H9 (cell line): ENCODE measurements around the gene ATF3. TPM values are rescaled to one million over a fixed set of nuclear protein-coding genes. Genes with fewer than 3 reads are reported as not detected.

Source experiments
- DNase-seq: peaks from one replicate; pipeline ENCODE4 v3.0.0-alpha.2; 2017
- H2AFZ ChIP-seq: one replicate; pipeline ENCODE4 v1.6.1; 2013; ENCODE audit warnings: mild to moderate bottlenecking, low read length, control low read depth, moderate library complexity
- H2AK5ac ChIP-seq: 2 replicates; pipeline ENCODE4 v1.6.1; 2013; ENCODE audit warnings: low read length, control low read depth, mixed read lengths; ENCODE audit not compliant: insufficient read length
- H2BK120ac ChIP-seq: one replicate; pipeline ENCODE4 v1.6.1; 2013; ENCODE audit warnings: low read depth, mild to moderate bottlenecking, low read length, control low read depth, inconsistent platforms; ENCODE audit not compliant: poor library complexity, severe bottlenecking
- H2BK12ac ChIP-seq: 2 replicates; pipeline ENCODE4 v1.6.1; 2013; ENCODE audit warnings: low read length, control low read depth, mixed read lengths, low read depth; ENCODE audit not compliant: insufficient read length
- H2BK15ac ChIP-seq: 2 replicates; pipeline ENCODE4 v1.6.1; 2013; ENCODE audit warnings: low read depth, low read length, control low read depth
- H2BK20ac ChIP-seq: one replicate; pipeline ENCODE4 v1.6.1; 2013; ENCODE audit warnings: low read depth, mild to moderate bottlenecking, low read length, control low read depth, inconsistent platforms; ENCODE audit not compliant: poor library complexity, severe bottlenecking
- H2BK5ac ChIP-seq: 2 replicates; pipeline ENCODE4 v1.6.1; 2013; ENCODE audit warnings: low read length, control low read depth, mixed read lengths; ENCODE audit not compliant: insufficient read length
- H3K14ac ChIP-seq: 2 replicates; pipeline ENCODE4 v1.6.1; 2013; ENCODE audit warnings: low read length, control low read depth; ENCODE audit not compliant: insufficient read depth
- H3K18ac ChIP-seq: 2 replicates; pipeline ENCODE4 v1.6.1; 2013; ENCODE audit warnings: low read depth, mild to moderate bottlenecking, mixed read lengths, low read length, control low read depth; ENCODE audit not compliant: insufficient read length
- H3K23ac ChIP-seq: 2 replicates; pipeline ENCODE4 v1.6.1; 2013; ENCODE audit warnings: low read length, control low read depth, mixed read lengths, low read depth; ENCODE audit not compliant: insufficient read length
- H3K23me2 ChIP-seq: 2 replicates; pipeline ENCODE4 v1.6.1; 2013; ENCODE audit warnings: low read depth, mild to moderate bottlenecking, mixed read lengths, low read length, control low read depth; ENCODE audit not compliant: insufficient read length, poor library complexity, severe bottlenecking
- H3K27ac ChIP-seq: 2 replicates; pipeline ENCODE4 v1.5.1; 2013; ENCODE audit warnings: low read length, control low read depth, mixed read lengths, low read depth; ENCODE audit not compliant: insufficient read length
- H3K27me3 ChIP-seq: 2 replicates; pipeline ENCODE4 v1.6.1; 2013; ENCODE audit warnings: low read length, control low read depth, inconsistent platforms; ENCODE audit not compliant: insufficient read depth
- H3K4ac ChIP-seq: 2 replicates; pipeline ENCODE4 v1.6.1; 2013; ENCODE audit warnings: low read depth, mild to moderate bottlenecking, control low read depth, inconsistent platforms, low read length, moderate library complexity
- H3K4me1 ChIP-seq: 2 replicates; pipeline ENCODE4 v1.6.1; 2013; ENCODE audit warnings: low read length, control low read depth, inconsistent platforms; ENCODE audit not compliant: insufficient read depth
- H3K4me2 ChIP-seq: 2 replicates; pipeline ENCODE4 v1.6.1; 2013; ENCODE audit warnings: low read length, control low read depth, mixed read lengths; ENCODE audit not compliant: insufficient read length, insufficient read depth
- H3K56ac ChIP-seq: 2 replicates; pipeline ENCODE4 v1.6.1; 2013; ENCODE audit warnings: low read depth, mild to moderate bottlenecking, mixed read lengths, low read length, control low read depth; ENCODE audit not compliant: insufficient read length
- H3K79me1 ChIP-seq: 2 replicates; pipeline ENCODE4 v1.6.1; 2013; ENCODE audit warnings: low read depth, mild to moderate bottlenecking, moderate library complexity, low read length, control low read depth, inconsistent platforms; ENCODE audit not compliant: insufficient read depth, poor library complexity, severe bottlenecking
- H3K79me2 ChIP-seq: 2 replicates; pipeline ENCODE4 v1.6.1; 2013; ENCODE audit warnings: low read length, control low read depth, inconsistent platforms; ENCODE audit not compliant: insufficient read depth
- H3K9ac ChIP-seq: 2 replicates; pipeline ENCODE4 v1.6.1; 2013; ENCODE audit warnings: low read length, control low read depth, mixed read lengths; ENCODE audit not compliant: insufficient read length; ENCODE audit errors: extremely low read depth
- H3K9me3 ChIP-seq: one replicate; pipeline ENCODE4 v1.6.1; 2013; ENCODE audit warnings: low read depth, low read length, inconsistent platforms; ENCODE audit not compliant: control insufficient read depth
- H3T11ph ChIP-seq: one replicate; pipeline ENCODE4 v1.6.1; 2013; ENCODE audit warnings: mild to moderate bottlenecking, low read length, control low read depth, inconsistent platforms
- H4K20me1 ChIP-seq: one replicate; pipeline ENCODE4 v1.6.1; 2013; ENCODE audit not compliant: control insufficient read depth, insufficient read length, insufficient read depth
- H4K5ac ChIP-seq: 2 replicates; pipeline ENCODE4 v1.6.1; 2013; ENCODE audit warnings: low read depth, mild to moderate bottlenecking, mixed read lengths, low read length, control low read depth; ENCODE audit not compliant: insufficient read length
- H4K8ac ChIP-seq: replicated peaks from 2 replicates; pipeline ENCODE4 v1.6.1; 2013; ENCODE audit warnings: low read length, control low read depth, mixed read lengths, low read depth; ENCODE audit not compliant: insufficient read length
- H4K91ac ChIP-seq: 2 replicates; pipeline ENCODE4 v1.6.1; 2013; ENCODE audit warnings: low read depth, mild to moderate bottlenecking, moderate library complexity, mixed read lengths, low read length, control low read depth; ENCODE audit not compliant: insufficient read length
- H3K27ac Mint-ChIP-seq, 3 experiments: 2 replicates in 2 of 3; 3 replicates in 1 of 3; pipeline ENCODE4 v1.8.0; 2020 to 2021; ENCODE audit warnings: mixed read lengths in 3 of 3, mild to moderate bottlenecking in 1 of 3, moderate library complexity in 1 of 3
- H3K27me3 Mint-ChIP-seq: 2 replicates; pipeline ENCODE4 v1.8.0; 2021; ENCODE audit warnings: low read depth, mild to moderate bottlenecking, moderate library complexity, mixed read lengths
- H3K36me3 Mint-ChIP-seq, 3 experiments: 2 replicates in 2 of 3; 3 replicates in 1 of 3; pipeline ENCODE4 v1.8.0; 2020 to 2021; ENCODE audit warnings: low read depth in 3 of 3, mixed read lengths in 3 of 3; ENCODE audit not compliant: insufficient read depth in 1 of 3
- H3K4me1 Mint-ChIP-seq, 2 experiments: 2 replicates each; pipeline ENCODE4 v1.8.0; 2020; ENCODE audit warnings: mixed read lengths in 2 of 2
- H3K4me3 Mint-ChIP-seq, 2 experiments: 2 replicates in 1 of 2; 3 replicates in 1 of 2; pipeline ENCODE4 v1.8.0; 2020 to 2021; ENCODE audit warnings: mild to moderate bottlenecking in 2 of 2, mixed read lengths in 2 of 2, moderate library complexity in 1 of 2
- H3K9me3 Mint-ChIP-seq, 2 experiments: 2 replicates in 1 of 2; 3 replicates in 1 of 2; pipeline ENCODE4 v1.8.0; 2020; ENCODE audit warnings: mild to moderate bottlenecking in 2 of 2, mixed read lengths in 2 of 2, moderate library complexity in 1 of 2
- WGBS: extraction: QIAGEN DNeasy Blood & Tissue Kit; methylation state at CpG from one replicate; pipeline ENCODE4 v1.1.7; 2013; ENCODE audit warnings: missing lambda C conversion rate, low lambda C conversion rate, mixed read lengths; ENCODE audit not compliant: insufficient read length; ENCODE audit errors: extremely low coverage; 5-methylcytosine and 5-hydroxymethylcytosine counted together
- total RNA-seq: library from RNA; stranded (reverse); gene quantifications from 2 replicates; pipeline ENCODE4 v1.2.1, GENCODE V29; 2021
- TF ChIP-seq, protein P1 (sequence below): fragments of 200-600 bp; sonication (generic); conservative IDR thresholded peaks from 3 replicates; pipeline ENCODE4 v1.8.0; 2021; ENCODE audit warnings: antibody characterized with exemption, mild to moderate bottlenecking

The ATF3 gene
- total RNA-seq, 1 experiment from 2014 or later = 14.7 TPM

DNA sequence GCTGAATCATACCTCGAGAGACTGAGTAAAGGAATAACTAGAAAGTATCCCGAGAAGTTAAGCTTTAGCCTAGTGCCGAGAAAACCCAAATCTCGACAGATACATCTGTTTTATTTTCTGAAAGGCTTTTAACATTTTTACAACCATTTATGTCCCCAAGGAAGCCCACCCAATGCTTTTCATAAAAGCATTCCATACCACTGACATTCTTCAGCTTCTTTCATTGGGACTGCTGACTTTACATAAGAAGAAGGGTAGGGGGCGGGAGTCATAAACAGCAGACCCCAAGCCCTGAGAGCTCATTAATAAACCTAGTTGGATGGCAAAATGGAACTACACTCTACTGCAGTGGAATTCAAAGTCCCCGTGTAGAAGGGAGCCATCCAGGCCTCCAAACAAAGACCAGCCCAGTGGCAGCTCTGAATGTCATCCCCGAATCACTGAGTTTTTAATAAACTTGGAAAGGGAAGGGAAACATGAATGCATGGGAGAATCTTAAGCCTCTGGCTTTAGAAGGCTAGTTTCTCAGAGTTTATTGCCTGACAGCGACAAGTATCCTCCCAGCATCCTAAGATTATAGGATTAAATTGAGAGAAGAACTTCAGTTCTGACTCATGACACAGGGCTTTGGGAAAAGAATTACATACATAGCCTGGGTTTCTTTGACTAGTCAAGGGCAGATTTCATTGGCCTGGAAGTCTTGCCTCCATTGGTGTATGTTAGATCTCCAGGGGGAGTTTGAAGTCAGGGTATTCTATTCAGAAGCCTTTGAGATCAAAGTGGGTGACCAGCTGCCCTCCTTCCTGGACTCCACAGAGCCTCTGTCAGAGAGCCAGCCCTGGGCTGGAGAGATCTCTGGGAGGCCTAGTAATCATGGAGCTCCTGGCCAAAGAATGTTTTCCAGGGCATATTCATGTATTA, 3.7 kb downstream of the ATF3 start:
- peaks cover 27% of the 10 kb centered on the region for H3K27me3 Mint-ChIP-seq
- Histone ChIP-seq H3K18ac (no peak overlapping the region), H2BK20ac (no peak overlapping the region), H3K27ac (no peak overlapping the region), H3K4me2 (peak overlapping the region; percentile 23), H4K91ac (no peak overlapping the region), H3K4me1 (peaks cover 13% of the 10 kb centered on the region), H2BK5ac (no peak overlapping the region), H3K79me2 (peaks cover 11% of the 10 kb centered on the region; the same call in 1 of the 2 replicates), H2BK15ac (no peak overlapping the region), H4K8ac (no peak overlapping the region), H3K27me3 (peaks cover 12% of the 10 kb centered on the region; the same call in 1 of the 2 replicates), H3K9ac (no peak overlapping the region), H2AFZ (no peak overlapping the region), H3K9me3 (no peaks in the 10 kb centered on the region), H3K4ac (no peak overlapping the region), H2AK5ac (no peak overlapping the region), H2BK12ac (no peak overlapping the region), H3K23me2 (peaks cover 18% of the 10 kb centered on the region), H3K14ac (no peak overlapping the region), H3K79me1 (no peaks in the 10 kb centered on the region), H3K23ac (no peak overlapping the region), H3T11ph (no peak overlapping the region), H2BK120ac (no peak overlapping the region), H4K5ac (no peak overlapping the region), H4K20me1 (no peaks in the 10 kb centered on the region), H3K56ac (no peak overlapping the region)
- H3K4me1 Mint-ChIP-seq = peaks cover 55 to 56% of the 10 kb centered on the region in 2 experiments
- 0 out of 7 replicates have a peak overlapping the region, but pooled peaks of 1 of the 3 experiments have one; percentile 87 for H3K27ac Mint-ChIP-seq
- DNase-seq = no peak
- H3K4me3 Mint-ChIP-seq = peak overlapping the region in 1 of 2 experiments; percentile 52; a peak in 2 of 5 replicates
- TF ChIP-seq, protein P1, sequence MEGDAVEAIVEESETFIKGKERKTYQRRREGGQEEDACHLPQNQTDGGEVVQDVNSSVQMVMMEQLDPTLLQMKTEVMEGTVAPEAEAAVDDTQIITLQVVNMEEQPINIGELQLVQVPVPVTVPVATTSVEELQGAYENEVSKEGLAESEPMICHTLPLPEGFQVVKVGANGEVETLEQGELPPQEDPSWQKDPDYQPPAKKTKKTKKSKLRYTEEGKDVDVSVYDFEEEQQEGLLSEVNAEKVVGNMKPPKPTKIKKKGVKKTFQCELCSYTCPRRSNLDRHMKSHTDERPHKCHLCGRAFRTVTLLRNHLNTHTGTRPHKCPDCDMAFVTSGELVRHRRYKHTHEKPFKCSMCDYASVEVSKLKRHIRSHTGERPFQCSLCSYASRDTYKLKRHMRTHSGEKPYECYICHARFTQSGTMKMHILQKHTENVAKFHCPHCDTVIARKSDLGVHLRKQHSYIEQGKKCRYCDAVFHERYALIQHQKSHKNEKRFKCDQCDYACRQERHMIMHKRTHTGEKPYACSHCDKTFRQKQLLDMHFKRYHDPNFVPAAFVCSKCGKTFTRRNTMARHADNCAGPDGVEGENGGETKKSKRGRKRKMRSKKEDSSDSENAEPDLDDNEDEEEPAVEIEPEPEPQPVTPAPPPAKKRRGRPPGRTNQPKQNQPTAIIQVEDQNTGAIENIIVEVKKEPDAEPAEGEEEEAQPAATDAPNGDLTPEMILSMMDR = no peak
- WGBS = no CpG with 5 or more reads among the region's 8 CpGs
- peaks cover 26 to 32% (median 27%) of the 10 kb centered on the region in 3 experiments for H3K36me3 Mint-ChIP-seq
- no peaks in the 10 kb centered on the region; a peak in 1 of 5 replicates for H3K9me3 Mint-ChIP-seq
